H1 (cell line): ENCODE results near the gene RNF133. TPM values are rescaled to one million over a fixed set of nuclear protein-coding genes. Genes with fewer than 3 reads are reported as not detected.

Experiments
- CTCF ChIA-PET: fragments of 300-600 bp; sonication (Branson Sonifier 250); formaldehyde crosslinking; loops from one replicate; lab custom pipeline; 2021; ENCODE audit not compliant: partially characterized antibody; lab: Charles Lee
- POLR2A ChIA-PET: fragments of 300-600 bp; sonication (Branson Sonifier 250); formaldehyde crosslinking; loops from one replicate; lab custom pipeline; 2021; ENCODE audit warnings: inconsistent platforms; ENCODE audit not compliant: partially characterized antibody; lab: Charles Lee
- DNase-seq, 2 experiments: peaks; one replicate each; pipeline versions ENCODE4 v3.0.0 to v3.0.0-alpha.2; 2010 to 2022; ENCODE audit warnings: low spot score in 2 of 2, low read depth in 1 of 2, mixed read lengths in 1 of 2
- FAIRE-seq: peaks from 2 replicates; lab custom pipeline; 2011; peaks lifted over from hg19 to GRCh38; lab: Jason Lieb, UNC
- H2AFZ ChIP-seq: 2 replicates; pipeline ENCODE4 v1.8.1; 2012; ENCODE audit warnings: low read length, inconsistent platforms
- H2AK5ac ChIP-seq: 2 replicates; pipeline ENCODE4 v1.6.1; 2013; ENCODE audit warnings: low read depth, low read length
- H2BK120ac ChIP-seq: replicated peaks from 2 replicates; pipeline ENCODE3; 2013; ENCODE audit warnings: low read depth, low read length, inconsistent platforms
- H2BK12ac ChIP-seq: 2 replicates; pipeline ENCODE4 v1.6.1; 2013; ENCODE audit warnings: low read depth, low read length
- H2BK15ac ChIP-seq: 2 replicates; pipeline ENCODE4 v1.6.1; 2013; ENCODE audit warnings: low read length
- H2BK20ac ChIP-seq: 2 replicates; pipeline ENCODE4 v1.6.1; 2013; ENCODE audit warnings: low read length
- H2BK5ac ChIP-seq: 2 replicates; pipeline ENCODE4 v1.6.1; 2013; ENCODE audit warnings: low read depth, low read length
- H3K14ac ChIP-seq: 2 replicates; pipeline ENCODE4 v1.6.1; 2013; ENCODE audit warnings: inconsistent platforms; ENCODE audit not compliant: insufficient read length
- H3K18ac ChIP-seq: 2 replicates; pipeline ENCODE4 v1.6.1; 2013; ENCODE audit warnings: low read length; ENCODE audit errors: extremely low read depth
- H3K23ac ChIP-seq: 2 replicates; pipeline ENCODE4 v1.6.1; 2013; ENCODE audit warnings: inconsistent platforms; ENCODE audit not compliant: insufficient read length
- H3K23me2 ChIP-seq: 2 replicates; pipeline ENCODE4 v1.6.1; 2013; ENCODE audit warnings: low read depth, low read length
- H3K27ac ChIP-seq: 2 replicates; pipeline ENCODE4 v1.6.1; 2011; ENCODE audit warnings: low read depth, low read length, inconsistent platforms
- H3K27me3 ChIP-seq, 4 experiments: replicated peaks in 1 of 4; 1 replicate in 1 of 4; 2 replicates in 3 of 4; pipeline versions ENCODE4 v1.6.1 to v1.8.1; 2011 to 2013; ENCODE audit warnings: low read length in 3 of 4, mild to moderate bottlenecking in 3 of 4, inconsistent platforms in 2 of 4, mixed read lengths in 2 of 4, moderate library complexity in 1 of 4; ENCODE audit not compliant: control insufficient read depth in 3 of 4, insufficient read depth in 3 of 4; ENCODE audit errors: extremely low read depth in 1 of 4
- H3K36me3 ChIP-seq, 4 experiments: 2 replicates each; pipeline versions ENCODE4 v1.6.1 to v1.8.1; 2011 to 2013; ENCODE audit warnings: mild to moderate bottlenecking in 4 of 4, low read length in 3 of 4, moderate library complexity in 2 of 4, control low read depth in 1 of 4, inconsistent platforms in 1 of 4; ENCODE audit not compliant: insufficient read depth in 4 of 4, control insufficient read depth in 2 of 4
- H3K4ac ChIP-seq: replicated peaks from 2 replicates; pipeline ENCODE3; 2013; ENCODE audit warnings: low read length, low read depth, mixed read lengths, inconsistent platforms; ENCODE audit not compliant: insufficient read length
- H3K4me1 ChIP-seq, 4 experiments: replicated peaks in 1 of 4; 1 replicate in 1 of 4; 2 replicates in 3 of 4; pipeline versions ENCODE4 v1.6.1 to v1.8.1; 2011 to 2013; ENCODE audit warnings: low read length in 3 of 4, inconsistent platforms in 2 of 4, mixed read lengths in 1 of 4; ENCODE audit not compliant: insufficient read depth in 4 of 4, control insufficient read depth in 3 of 4
- H3K4me2 ChIP-seq, 2 experiments: 2 replicates each; pipeline versions ENCODE4 v1.6.1 to v1.8.1; 2011 to 2013; ENCODE audit warnings: low read depth in 2 of 2, low read length in 2 of 2, control low read depth in 1 of 2, inconsistent platforms in 1 of 2, mild to moderate bottlenecking in 1 of 2; ENCODE audit not compliant: insufficient read depth in 1 of 2
- H3K4me3 ChIP-seq, 4 experiments: fragments of 200-600, 300-600 bp in 1 of 4; sonication (generic), shearing (Covaris generic), sonication (Bioruptor Twin) in 1 of 4; 2 replicates each; pipeline versions ENCODE4 v1.5.1 to v1.8.1; 2011 to 2016; ENCODE audit warnings: low read length in 4 of 4, low read depth in 3 of 4, control low read depth in 2 of 4, inconsistent platforms in 2 of 4, mild to moderate bottlenecking in 2 of 4, mixed read lengths in 1 of 4, moderate library complexity in 1 of 4; ENCODE audit not compliant: insufficient read depth in 2 of 4; ENCODE audit errors: extremely low read depth in 1 of 4
- H3K56ac ChIP-seq: replicated peaks from 2 replicates; pipeline ENCODE3; 2013; ENCODE audit warnings: low read depth, mild to moderate bottlenecking, mixed read lengths, low read length, inconsistent platforms; ENCODE audit not compliant: insufficient read length
- H3K79me1 ChIP-seq: 2 replicates; pipeline ENCODE4 v1.6.1; 2013; ENCODE audit warnings: low read depth, low read length, control low read depth
- H3K79me2 ChIP-seq, 2 experiments: 2 replicates each; pipeline versions ENCODE4 v1.6.1 to v1.8.1; 2012 to 2013; ENCODE audit warnings: low read length in 2 of 2, mild to moderate bottlenecking in 2 of 2, inconsistent platforms in 1 of 2; ENCODE audit not compliant: insufficient read depth in 2 of 2, control insufficient read depth in 1 of 2
- H3K9ac ChIP-seq, 4 experiments: replicated peaks in 1 of 4; 1 replicate in 1 of 4; 2 replicates in 3 of 4; pipeline versions ENCODE4 v1.6.1 to v1.8.1; 2011 to 2013; ENCODE audit warnings: low read depth in 3 of 4, low read length in 3 of 4, control low read depth in 2 of 4, mild to moderate bottlenecking in 2 of 4, moderate library complexity in 2 of 4, inconsistent platforms in 1 of 4; ENCODE audit errors: extremely low read depth in 1 of 4
- H3K9me3 ChIP-seq, 2 experiments: 2 replicates each; pipeline versions ENCODE4 v1.6.1 to v1.8.1; 2012 to 2013; ENCODE audit warnings: mild to moderate bottlenecking in 2 of 2, moderate library complexity in 2 of 2, control low read depth in 1 of 2, inconsistent platforms in 1 of 2, low read depth in 1 of 2, low read length in 1 of 2, mixed read lengths in 1 of 2; ENCODE audit not compliant: insufficient read depth in 2 of 2
- H4K20me1 ChIP-seq, 2 experiments: replicated peaks in 1 of 2; 2 replicates each; pipeline versions ENCODE3 to v1.8.1; 2011 to 2013; ENCODE audit warnings: inconsistent platforms in 2 of 2, low read length in 2 of 2, mild to moderate bottlenecking in 1 of 2; ENCODE audit not compliant: insufficient read depth in 2 of 2, control insufficient read depth in 1 of 2
- H4K5ac ChIP-seq: 2 replicates; pipeline ENCODE4 v1.6.1; 2013; ENCODE audit warnings: low read length, low read depth, mixed read lengths, inconsistent platforms; ENCODE audit not compliant: insufficient read length
- H4K8ac ChIP-seq: 2 replicates; pipeline ENCODE4 v1.8.0; 2013; ENCODE audit warnings: mild to moderate bottlenecking, moderate library complexity, low read length, inconsistent platforms; ENCODE audit not compliant: insufficient read depth; ENCODE audit errors: extremely low read depth
- H4K91ac ChIP-seq: replicated peaks from 2 replicates; pipeline ENCODE3; 2013; ENCODE audit warnings: low read length, mixed read lengths, inconsistent platforms; ENCODE audit not compliant: insufficient read length
- BACH1 ChIP-seq: IDR thresholded peaks from 2 replicates; pipeline ENCODE4 v1.6.1; 2012; ENCODE audit warnings: low read length, improper control_type of control experiment
- CHD2 ChIP-seq: IDR thresholded peaks from 2 replicates; pipeline ENCODE4 v1.6.1; 2012; ENCODE audit warnings: low read length, improper control_type of control experiment
- HDAC2 ChIP-seq, 2 experiments: fragments of 300-600 bp in 1 of 2; sonication (generic) in 1 of 2; IDR thresholded peaks; 2 replicates each; pipeline ENCODE4 v1.6.1; 2011 to 2012; ENCODE audit warnings: low read depth in 2 of 2, low read length in 2 of 2, mild to moderate bottlenecking in 2 of 2, moderate library complexity in 2 of 2, borderline replicate concordance in 1 of 2, inconsistent platforms in 1 of 2
- JUND ChIP-seq: IDR thresholded peaks from 2 replicates; pipeline ENCODE4 v1.6.1; 2011; ENCODE audit warnings: mild to moderate bottlenecking, improper control_type of control experiment, low read length
- NANOG ChIP-seq: IDR thresholded peaks from 2 replicates; pipeline ENCODE4 v1.6.1; 2011; ENCODE audit warnings: low read length, low read depth, mild to moderate bottlenecking, inconsistent platforms; ENCODE audit not compliant: insufficient read depth, poor library complexity, severe bottlenecking
- POU5F1 ChIP-seq: IDR thresholded peaks from 2 replicates; pipeline ENCODE4 v1.6.1; 2011; ENCODE audit warnings: low read depth, mild to moderate bottlenecking, low read length, moderate library complexity
- RBBP5 ChIP-seq: IDR thresholded peaks from 2 replicates; pipeline ENCODE4 v1.7.1; 2012; ENCODE audit warnings: low read depth, mild to moderate bottlenecking, inconsistent platforms, low read length, moderate library complexity, borderline replicate concordance
- RFX5 ChIP-seq: IDR thresholded peaks from 2 replicates; pipeline ENCODE4 v1.6.1; 2011; ENCODE audit warnings: low read depth, low read length, improper control_type of control experiment, borderline replicate concordance
- RXRA ChIP-seq: IDR thresholded peaks from 2 replicates; pipeline ENCODE4 v1.6.1; 2011; ENCODE audit warnings: low read depth, mild to moderate bottlenecking, low read length, moderate library complexity; ENCODE audit not compliant: insufficient read depth
- SAP30 ChIP-seq: fragments of 300-600 bp; sonication (generic); IDR thresholded peaks from 2 replicates; pipeline ENCODE4 v1.7.1; 2012; ENCODE audit warnings: low read length, moderate library complexity, mild to moderate bottlenecking, inconsistent platforms; ENCODE audit not compliant: insufficient read depth, insufficient replicate concordance
- SUZ12 ChIP-seq: fragments of 200-600 bp; sonication (generic); IDR thresholded peaks from 2 replicates; pipeline ENCODE4 v1.6.1; 2012; ENCODE audit warnings: mild to moderate bottlenecking, inconsistent platforms, low read length, moderate library complexity, mixed read lengths
- TAF7 ChIP-seq: optimal IDR thresholded peaks from 2 replicates; pipeline ENCODE3; 2011; ENCODE audit warnings: low read depth, mild to moderate bottlenecking, inconsistent platforms, low read length, moderate library complexity, borderline replicate concordance
- WGBS, 2 experiments: shearing (Covaris generic) in 1 of 2; methylation state at CpG; one replicate each; pipeline versions ENCODE4 v1.1.6 to v1.1.7; 2013 to 2015; ENCODE audit warnings: low lambda C conversion rate in 2 of 2, mixed read lengths in 2 of 2, inconsistent platforms in 1 of 2, low coverage in 1 of 2, missing lambda C conversion rate in 1 of 2; ENCODE audit not compliant: insufficient replicate concordance in 2 of 2, insufficient coverage in 1 of 2, insufficient read length in 1 of 2; ENCODE audit errors: extremely low coverage in 1 of 2, missing lambda C conversion rate in 1 of 2; 5-methylcytosine and 5-hydroxymethylcytosine counted together
- polyA plus RNA-seq, 7 experiments: library from polyadenylated mRNA; depleted of rRNA in 3 of 7; stranded (reverse) in 5 of 7; unstranded in 2 of 7; fragments of >200 nt in 5 of 7; fragments of 200-250 nt in 2 of 7; gene quantifications; 1 replicate in 5 of 7; 2 replicates in 1 of 7; 4 replicates in 1 of 7; pipeline versions ENCODE4 v1.2.1 to v1.2.3, GENCODE V29; 2011 to 2013; ENCODE audit warnings: missing spikeins in 2 of 7, mixed read lengths in 2 of 7
- total RNA-seq: library from RNA; stranded (reverse); fragmentation: NEBNext Ultra II Directional; extraction: Animal tissue kit (Norgen Biotek cat#: 25700); gene quantifications from 2 replicates; pipeline ENCODE4 v1.2.1, GENCODE V29; 2021

Gene RNF133
- total and polyA plus RNA-seq, 2 of the 8 experiments (the other 6 are each of a cell fraction or from before 2014, with no cell fraction given) = 0.09 to 0.39 TPM

DNA sequence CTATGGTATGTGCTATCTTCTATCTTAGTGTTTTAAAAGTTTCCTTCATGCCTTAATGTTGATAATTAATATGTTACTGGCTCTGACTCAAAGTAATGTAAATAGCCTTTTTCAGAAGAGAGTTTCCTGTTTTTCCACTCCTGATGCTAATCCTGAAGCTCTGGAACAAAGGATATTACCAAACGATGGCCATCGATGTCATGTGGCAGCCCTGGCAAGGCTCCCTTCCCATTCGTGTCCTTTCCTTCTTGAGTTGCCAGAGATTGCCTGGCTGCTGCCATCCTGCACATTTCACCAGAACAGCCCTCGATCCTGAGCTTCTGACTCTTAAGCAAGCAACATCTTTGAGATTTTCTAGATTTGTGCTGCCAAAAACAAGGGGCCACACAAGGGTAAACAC lies 46.0 kb downstream of the RNF133 start:
- no peak overlapping the region for H3K4me3 ChIP-seq
- no peaks in the 10 kb centered on the region for H3K23me2 ChIP-seq
- H3K36me3 ChIP-seq = no peaks in the 10 kb centered on the region
- no peaks in the 10 kb centered on the region for H3K9me3 ChIP-seq
- H3K23ac ChIP-seq = no peak overlapping the region
- H2BK120ac ChIP-seq = no peak overlapping the region
- 0 out of 2 replicates have a peak overlapping the region, but pooled peaks have one; percentile 38 for H2AFZ ChIP-seq
- no peak overlapping the region for H2BK12ac ChIP-seq
- peaks cover 0 to 5% (median 2%) of the 10 kb centered on the region in 4 experiments; a peak in 2 of 7 replicates for H3K4me1 ChIP-seq
- no peak overlapping the region for H3K9ac ChIP-seq
- H4K91ac ChIP-seq = no peak overlapping the region
- H3K79me2 ChIP-seq = no peaks in the 10 kb centered on the region
- FAIRE-seq (no peak), DNase-seq (no peak)
- no peak overlapping the region for H3K27ac ChIP-seq
- no peak overlapping the region for H2BK20ac ChIP-seq
- no peak overlapping the region for H3K18ac ChIP-seq
- CTCF ChIA-PET = interaction anchor here (0.7 kb wide), 1 partner anchor 66 kb away, joined by 3 read pairs; no protein-coding TSS in a partner anchor
- no peak overlapping the region for H3K14ac ChIP-seq
- H3K4ac ChIP-seq = no peak overlapping the region
- POLR2A ChIA-PET = no interaction called here
- no peak overlapping the region for H2BK15ac ChIP-seq
- H3K4me2 ChIP-seq = no peak overlapping the region; a peak in 1 of 4 replicates
- H3K27me3 ChIP-seq = no peaks in the 10 kb centered on the region
- H2BK5ac ChIP-seq = no peak overlapping the region
- H4K5ac ChIP-seq = no peak overlapping the region
- WGBS, 2 experiments = 97% methylated on average over 4 of the region's 4 CpGs; no CpG with 5 or more reads in 1 of the 2 experiments
- H4K20me1 ChIP-seq = no peaks in the 10 kb centered on the region
- no peaks in the 10 kb centered on the region for H3K79me1 ChIP-seq
- no peak overlapping the region for H3K56ac ChIP-seq
- no peak overlapping the region for H4K8ac ChIP-seq
- no peak overlapping the region for H2AK5ac ChIP-seq
- no peak for TF ChIP-seq SAP30
- no peak for TF ChIP-seq RFX5
- no peak for TF ChIP-seq BACH1
- no peak for TF ChIP-seq NANOG
- TF ChIP-seq HDAC2 (IDR thresholded peaks at IDR 0.05; ENCODE audit: borderline replicate concordance in 1 of 2, low read depth in 2 of 2, low read length in 2 of 2) = no peak
- TF ChIP-seq CHD2 = no peak
- TF ChIP-seq SUZ12 = no peak
- TF ChIP-seq JUND = no peak
- no peak for TF ChIP-seq POU5F1
- no peak for TF ChIP-seq RBBP5
- no peak for TF ChIP-seq RXRA
- no peak for TF ChIP-seq TAF7
